ENCODE data around the gene CLDN14. TPM values are rescaled to one million over a fixed set of nuclear protein-coding genes. Genes with fewer than 3 reads are reported as not detected.

The CLDN14 gene
- total RNA-seq, 1 donor from 2014 or later = not detected

- peaks cover 11% of the 10 kb centered on the region for H3K27me3 Mint-ChIP-seq
- H3K36me3 Mint-ChIP-seq = no peaks in the 10 kb centered on the region
- peaks cover 6% of the 10 kb centered on the region for H3K9me3 Mint-ChIP-seq
- no peak overlapping the region for H3K27ac Mint-ChIP-seq
- no peak for TF ChIP-seq CTCF (conservative IDR thresholded peaks at IDR 0.05)
- no peak overlapping the region for H3K4me3 Mint-ChIP-seq
- DNase-seq (ENCODE audit: extremely low spot score, unreplicated experiment) = no peak
- peaks cover 21% of the 10 kb centered on the region for H3K4me1 Mint-ChIP-seq (ENCODE audit: unreplicated experiment)
Measured at GRCh38 chr21:36512971-36513370, 33.0 kb upstream of the CLDN14 start.

- peaks cover 6% of the 10 kb centered on the region for H3K9me3 Mint-ChIP-seq
- TF ChIP-seq CTCF (conservative IDR thresholded peaks at IDR 0.05) = no peak
- DNase-seq (ENCODE audit: extremely low spot score, unreplicated experiment) = no peak
- H3K4me1 Mint-ChIP-seq (ENCODE audit: unreplicated experiment) = peaks cover 21% of the 10 kb centered on the region
- no peaks in the 10 kb centered on the region for H3K36me3 Mint-ChIP-seq
- peaks cover 11% of the 10 kb centered on the region for H3K27me3 Mint-ChIP-seq
- peak overlapping the region; percentile 10 for H3K4me3 Mint-ChIP-seq
- H3K27ac Mint-ChIP-seq = no peak overlapping the region
Measured at GRCh38 chr21:36511484-36512220, 31.7 kb upstream of the CLDN14 start.

GRCh38 chr21:36510911-36511310 is 31.0 kb upstream of the CLDN14 start:
- H3K36me3 Mint-ChIP-seq = no peaks in the 10 kb centered on the region
- H3K9me3 Mint-ChIP-seq = peaks cover 6% of the 10 kb centered on the region
- TF ChIP-seq CTCF (conservative IDR thresholded peaks at IDR 0.05) = no peak
- peak overlapping the region; percentile 91 for H3K27ac Mint-ChIP-seq
- H3K4me3 Mint-ChIP-seq = peak overlapping the region; percentile 16
- peaks cover 16% of the 10 kb centered on the region for H3K4me1 Mint-ChIP-seq (ENCODE audit: unreplicated experiment)
- peaks cover 9% of the 10 kb centered on the region for H3K27me3 Mint-ChIP-seq
- no peak for DNase-seq (ENCODE audit: extremely low spot score, unreplicated experiment)

- H3K27ac Mint-ChIP-seq = peak overlapping the region; percentile 91
- H3K36me3 Mint-ChIP-seq = no peaks in the 10 kb centered on the region
- H3K4me3 Mint-ChIP-seq = peak overlapping the region; percentile 25
- peaks cover 11% of the 10 kb centered on the region for H3K27me3 Mint-ChIP-seq
- TF ChIP-seq CTCF (conservative IDR thresholded peaks at IDR 0.05) = no peak
- peaks cover 16% of the 10 kb centered on the region for H3K4me1 Mint-ChIP-seq (ENCODE audit: unreplicated experiment)
- peaks cover 6% of the 10 kb centered on the region for H3K9me3 Mint-ChIP-seq
- no peak for DNase-seq (ENCODE audit: extremely low spot score, unreplicated experiment)
Measured at GRCh38 chr21:36509973-36510664, 30.2 kb upstream of the CLDN14 start.

GRCh38 chr21:36508948-36509347 is 29.0 kb upstream of the CLDN14 start:
- peaks cover 6% of the 10 kb centered on the region for H3K9me3 Mint-ChIP-seq
- no peak for TF ChIP-seq CTCF (conservative IDR thresholded peaks at IDR 0.05)
- peaks cover 16% of the 10 kb centered on the region for H3K4me1 Mint-ChIP-seq (ENCODE audit: unreplicated experiment)
- H3K4me3 Mint-ChIP-seq = no peak overlapping the region
- peaks cover 14% of the 10 kb centered on the region for H3K27me3 Mint-ChIP-seq
- peak overlapping the region; percentile 9 for H3K27ac Mint-ChIP-seq
- H3K36me3 Mint-ChIP-seq = no peaks in the 10 kb centered on the region
- no peak for DNase-seq (ENCODE audit: extremely low spot score, unreplicated experiment)
